GM12865 (cell line): ENCODE measurements around the gene MYH7.

Experiments
- DNase-seq: peaks from one replicate; pipeline ENCODE4 v3.0.0; 2010; ENCODE audit warnings: low read depth
- H3K4me3 ChIP-seq: 2 replicates; pipeline ENCODE4 v1.5.1; 2011; ENCODE audit warnings: mild to moderate bottlenecking, low read depth, low read length, control low read depth
- CTCF ChIP-seq: IDR thresholded peaks from 2 replicates; pipeline ENCODE4 v1.5.1; 2011; ENCODE audit warnings: low read length, control low read depth, low read depth, inconsistent platforms; ENCODE audit not compliant: insufficient read depth; ENCODE audit errors: missing control alignments

The MYH7 gene

GRCh38 chr14:23435543-23436326 is at the start of gene MYH7:
Gene MYH7 (minus strand): TSS chr14:23435660. CDS start chr14:23433732, 1,928 bp downstream.
- no peak within 1 kb of the TSS for H3K4me3 ChIP-seq
- no peak for DNase-seq
- no peak for TF ChIP-seq CTCF

GRCh38 chr14:23483236-23483854 is 47.9 kb upstream of the MYH7 start:
- no peak overlapping the region for H3K4me3 ChIP-seq
- peak; percentile 45 for TF ChIP-seq CTCF
- DNase-seq, result peak; percentile 25

GRCh38 chr14:23482823-23483148 is 47.3 kb upstream of the MYH7 start:
- H3K4me3 ChIP-seq, result no peak overlapping the region
- no peak for TF ChIP-seq CTCF
- no peak for DNase-seq

- H3K4me3 ChIP-seq, result no peak overlapping the region
- TF ChIP-seq CTCF, result no peak
Observed at GRCh38 chr14:23481979-23482822, 46.7 kb upstream of the MYH7 start.

GRCh38 chr14:23481362-23481970 is 46.0 kb upstream of the MYH7 start:
- no peak overlapping the region for H3K4me3 ChIP-seq
- DNase-seq, result no peak
- TF ChIP-seq CTCF, result no peak

More at GRCh38 chr14:23481979-23482822, 46.7 kb upstream of the MYH7 start:
- DNase-seq, result no peak

GRCh38 chr14:23478109-23478759 is 42.8 kb upstream of the MYH7 start:
- peak; percentile 67 for TF ChIP-seq CTCF
- DNase-seq, result peak; percentile 74

More at GRCh38 chr14:23478109-23478759, 42.8 kb upstream of the MYH7 start:
- H3K4me3 ChIP-seq, result no peak overlapping the region
